CD4-positive, alpha-beta T cell (primary cell): ENCODE data around the gene FCAMR. TPM values are rescaled to one million over a fixed set of nuclear protein-coding genes. Genes with fewer than 3 reads are reported as not detected.

Experiments used
- ATAC-seq: fragments of 200-7000 bp; cut with Tn5 transposase; one replicate; pipeline ENCODE4 v1.10.0; 2022; ENCODE audit warnings: mild to moderate bottlenecking; ENCODE audit not compliant: poor library complexity
- CTCF ChIA-PET: fragments of 350-600 bp; sonication (Branson Sonifier 250); formaldehyde crosslinking; loops from one replicate; lab custom pipeline; 2021; ENCODE audit warnings: antibody characterized with exemption, inconsistent platforms; lab: Charles Lee
- POLR2A ChIA-PET: fragments of 350-600 bp; sonication (Branson Sonifier 250); formaldehyde crosslinking; loops from one replicate; lab custom pipeline; 2021; ENCODE audit warnings: antibody characterized with exemption, inconsistent platforms; lab: Charles Lee
- DNase-seq, 14 experiments: peaks; one replicate each; pipeline ENCODE4 v3.0.0-alpha.2; 2013 to 2020; ENCODE audit warnings: mixed read lengths in 2 of 14
- H3K27ac ChIP-seq, 2 donors: one replicate each; pipeline versions ENCODE4 v1.5.1 to v1.7.0; 2013; ENCODE audit warnings: low read length in 2 of 2, low read depth in 1 of 2, mild to moderate bottlenecking in 1 of 2
- H3K27me3 ChIP-seq, 2 experiments: 1 replicate in 1 of 2; 2 replicates in 1 of 2; pipeline versions ENCODE4 v1.6.1 to v1.7.0; 2013; ENCODE audit warnings: low read length in 2 of 2, control low read depth in 1 of 2, mild to moderate bottlenecking in 1 of 2, moderate library complexity in 1 of 2; ENCODE audit not compliant: insufficient read depth in 2 of 2, control insufficient read depth in 1 of 2
- H3K36me3 ChIP-seq: one replicate; pipeline ENCODE4 v1.6.1; 2013; ENCODE audit warnings: low read length, control low read depth; ENCODE audit not compliant: insufficient read depth
- H3K4me1 ChIP-seq: one replicate; pipeline ENCODE4 v1.6.1; 2013; ENCODE audit warnings: low read length, control low read depth; ENCODE audit not compliant: insufficient read depth
- H3K4me3 ChIP-seq: one replicate; pipeline ENCODE4 v1.5.1; 2013; ENCODE audit warnings: mild to moderate bottlenecking, low read length, moderate library complexity
- H3K9me3 ChIP-seq, 2 experiments: 1 replicate in 1 of 2; 2 replicates in 1 of 2; pipeline versions ENCODE4 v1.6.1 to v1.7.0; 2013; ENCODE audit warnings: low read length in 2 of 2, mild to moderate bottlenecking in 2 of 2, control low read depth in 1 of 2, moderate library complexity in 1 of 2; ENCODE audit not compliant: control insufficient read depth in 1 of 2, insufficient read depth in 1 of 2
- H3K27ac Mint-ChIP-seq: one replicate; pipeline ENCODE4 v1.8.0; 2020; ENCODE audit warnings: mixed read lengths
- H3K27me3 Mint-ChIP-seq: one replicate; pipeline ENCODE4 v1.8.0; 2021; ENCODE audit warnings: mixed read lengths
- H3K36me3 Mint-ChIP-seq: one replicate; pipeline ENCODE4 v1.8.0; 2021; ENCODE audit warnings: low read depth, mixed read lengths
- H3K4me1 Mint-ChIP-seq: one replicate; pipeline ENCODE4 v1.8.0; 2021; ENCODE audit warnings: low read depth, mixed read lengths
- H3K4me3 Mint-ChIP-seq: one replicate; pipeline ENCODE4 v1.8.0; 2020; ENCODE audit warnings: mild to moderate bottlenecking, mixed read lengths
- H3K9me3 Mint-ChIP-seq: one replicate; pipeline ENCODE4 v1.8.0; 2020; ENCODE audit warnings: mixed read lengths
- CTCF ChIP-seq: fragments of 200-600 bp; IDR thresholded peaks from one replicate; pipeline ENCODE4 v1.8.0; 2022; ENCODE audit warnings: antibody characterized with exemption, mild to moderate bottlenecking
- intact Hi-C, 2 experiments: fragments of 100-400 bp; cut with DNase I in 1 of 2; cut with micrococcal nuclease in 1 of 2; formaldehyde crosslinking; loops; one replicate each; pipeline versions ENCODE4 v1.15.1 to v1.9.0; 2023 to 2025; cut with DNase I, micrococcal nuclease
- total RNA-seq, 174 experiments: library from RNA in 2 of 174; stranded (reverse) in 2 of 174; gene quantifications; one replicate each; pipeline ENCODE4 v1.2.3 and lab custom pipeline; 2021 to 2026

FCAMR gene
- total RNA-seq, 2 experiments from 2014 or later: not detected

DNA sequence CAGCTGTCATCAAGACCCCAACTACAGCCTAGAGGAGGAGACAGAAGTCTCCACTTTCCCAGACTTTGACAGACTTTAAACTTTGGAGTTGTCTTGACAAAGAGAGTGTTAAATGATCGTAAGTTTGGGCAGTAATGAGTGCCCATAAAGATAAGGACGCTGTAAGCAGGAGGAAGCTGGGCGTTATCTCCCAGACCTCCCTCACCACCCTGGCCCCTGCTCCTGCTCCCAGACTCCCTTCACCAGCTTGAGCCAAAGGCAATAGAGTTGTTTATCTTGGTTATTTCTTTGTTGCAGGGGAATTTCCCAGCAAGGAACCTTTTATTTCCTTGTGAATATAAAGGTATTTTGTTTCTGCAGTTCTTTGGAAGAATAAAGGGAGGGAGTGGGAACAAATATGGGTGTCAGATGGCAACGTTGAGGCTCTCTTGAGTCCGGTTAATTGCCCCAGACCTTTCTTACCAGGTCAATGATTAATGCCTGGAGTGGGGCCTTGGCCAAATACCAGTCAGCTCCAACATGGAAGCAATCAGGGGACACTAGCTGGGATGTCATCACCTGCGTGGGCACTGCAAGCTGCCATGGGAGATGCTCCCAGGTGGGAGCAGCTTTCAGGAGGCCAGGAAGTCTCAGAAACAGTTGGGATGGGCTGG, 28.4 kb downstream of the FCAMR start:
- Histone ChIP-seq H3K27ac (no peak overlapping the region), H3K36me3 (no peaks in the 10 kb centered on the region), H3K9me3 (no peaks in the 10 kb centered on the region), H3K4me1 (no peaks in the 10 kb centered on the region), H3K27me3 (peaks cover 0 to 3% of the 10 kb centered on the region in 2 experiments), H3K4me3 (no peak overlapping the region)
- Mint-ChIP-seq H3K4me1 (no peaks in the 10 kb centered on the region), H3K9me3 (no peaks in the 10 kb centered on the region), H3K27me3 (peaks cover 9% of the 10 kb centered on the region), H3K27ac (no peak overlapping the region), H3K36me3 (no peaks in the 10 kb centered on the region), H3K4me3 (no peak overlapping the region)
- no peak for ATAC-seq
- DNase-seq: no peak
- POLR2A ChIA-PET: no interaction called here
- no peak for TF ChIP-seq CTCF
- CTCF ChIA-PET: no interaction called here
- intact Hi-C loops: no loop called here

- intact Hi-C loops: no loop called here
- peaks cover 4% of the 10 kb centered on the region for H3K27me3 Mint-ChIP-seq
- no peak overlapping the region for H3K4me3 ChIP-seq
- H3K27me3 ChIP-seq: peaks cover 0 to 3% of the 10 kb centered on the region in 2 experiments
- ATAC-seq (no peak), DNase-seq (no peak)
- H3K36me3 ChIP-seq: no peaks in the 10 kb centered on the region
- H3K36me3 Mint-ChIP-seq: no peaks in the 10 kb centered on the region
- H3K9me3 Mint-ChIP-seq: no peaks in the 10 kb centered on the region
- no peak for TF ChIP-seq CTCF
- H3K27ac Mint-ChIP-seq: no peak overlapping the region
- ChIA-PET POLR2A (no interaction called here), CTCF (no interaction called here)
- no peaks in the 10 kb centered on the region for H3K9me3 ChIP-seq
- H3K4me1 Mint-ChIP-seq: no peaks in the 10 kb centered on the region
- no peaks in the 10 kb centered on the region for H3K4me1 ChIP-seq
- no peak overlapping the region for H3K4me3 Mint-ChIP-seq
- no peak overlapping the region for H3K27ac ChIP-seq
Observed at GRCh38 chr1:206940588-206940936, 29.7 kb downstream of the FCAMR start.

- H3K27me3 Mint-ChIP-seq: peaks cover 4% of the 10 kb centered on the region
- intact Hi-C loops: loop anchor here in 1 of 2 experiments (10.0 kb wide), 1 partner anchor 135 kb away; no protein-coding TSS in a partner anchor
Observed at GRCh38 chr1:206939841-206940587, 30.2 kb downstream of the FCAMR start.

More at GRCh38 chr1:206939841-206940587, 30.2 kb downstream of the FCAMR start:
- H3K4me1 ChIP-seq: no peaks in the 10 kb centered on the region
- no peak overlapping the region for H3K4me3 ChIP-seq
- POLR2A ChIA-PET: interaction anchor here (0.9 kb wide), 1 partner anchor 42 kb away, joined by 3 read pairs; no protein-coding TSS in a partner anchor
- no peak for TF ChIP-seq CTCF
- CTCF ChIA-PET: no interaction called here
- no peaks in the 10 kb centered on the region for H3K36me3 ChIP-seq
- no peak for ATAC-seq
- peaks cover 0 to 3% of the 10 kb centered on the region in 2 experiments for H3K27me3 ChIP-seq
- H3K36me3 Mint-ChIP-seq: no peaks in the 10 kb centered on the region
- no peak overlapping the region for H3K27ac ChIP-seq
- DNase-seq: no peak
- H3K27ac Mint-ChIP-seq: no peak overlapping the region
- no peak overlapping the region for H3K4me3 Mint-ChIP-seq
- no peaks in the 10 kb centered on the region for H3K9me3 ChIP-seq
- no peaks in the 10 kb centered on the region for H3K9me3 Mint-ChIP-seq
- H3K4me1 Mint-ChIP-seq: no peaks in the 10 kb centered on the region
